Measurements from ENCODE around the gene ALKBH5. TPM values are rescaled to one million over a fixed set of nuclear protein-coding genes. Genes with fewer than 3 reads are reported as not detected.

ALKBH5 gene
- total RNA-seq, 1 experiment from 2014 or later, result 94.5 TPM

DNA sequence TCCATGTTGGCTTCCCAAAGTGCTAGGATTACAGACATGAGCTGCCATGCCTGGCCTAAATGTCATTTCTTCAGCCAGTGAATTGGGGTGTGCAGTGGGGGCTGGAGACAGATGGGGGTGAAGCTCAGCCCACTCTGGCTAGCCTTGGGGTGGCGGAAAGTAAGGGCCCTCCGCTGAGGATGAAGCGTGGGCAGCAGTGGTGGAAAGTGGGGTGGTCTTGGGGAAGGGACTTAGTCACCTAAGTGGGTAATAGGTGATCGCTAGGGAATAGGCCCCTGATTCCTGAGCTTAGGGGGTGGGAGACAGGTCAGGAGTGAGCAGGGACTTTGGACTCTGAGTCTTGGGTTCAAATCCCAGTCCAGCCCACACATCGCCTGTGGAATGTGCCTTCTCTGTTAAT is 44.0 kb downstream of the ALKBH5 start:
- no peak for TF ChIP-seq SIN3A (IDR thresholded peaks at IDR 0.05; ENCODE audit: borderline replicate concordance, insufficient read depth, low read depth, low read length)
- TF ChIP-seq, protein P1, sequence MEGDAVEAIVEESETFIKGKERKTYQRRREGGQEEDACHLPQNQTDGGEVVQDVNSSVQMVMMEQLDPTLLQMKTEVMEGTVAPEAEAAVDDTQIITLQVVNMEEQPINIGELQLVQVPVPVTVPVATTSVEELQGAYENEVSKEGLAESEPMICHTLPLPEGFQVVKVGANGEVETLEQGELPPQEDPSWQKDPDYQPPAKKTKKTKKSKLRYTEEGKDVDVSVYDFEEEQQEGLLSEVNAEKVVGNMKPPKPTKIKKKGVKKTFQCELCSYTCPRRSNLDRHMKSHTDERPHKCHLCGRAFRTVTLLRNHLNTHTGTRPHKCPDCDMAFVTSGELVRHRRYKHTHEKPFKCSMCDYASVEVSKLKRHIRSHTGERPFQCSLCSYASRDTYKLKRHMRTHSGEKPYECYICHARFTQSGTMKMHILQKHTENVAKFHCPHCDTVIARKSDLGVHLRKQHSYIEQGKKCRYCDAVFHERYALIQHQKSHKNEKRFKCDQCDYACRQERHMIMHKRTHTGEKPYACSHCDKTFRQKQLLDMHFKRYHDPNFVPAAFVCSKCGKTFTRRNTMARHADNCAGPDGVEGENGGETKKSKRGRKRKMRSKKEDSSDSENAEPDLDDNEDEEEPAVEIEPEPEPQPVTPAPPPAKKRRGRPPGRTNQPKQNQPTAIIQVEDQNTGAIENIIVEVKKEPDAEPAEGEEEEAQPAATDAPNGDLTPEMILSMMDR (IDR thresholded peaks at IDR 0.05), result no peak
- no peak for TF ChIP-seq POLR2AphosphoS5 (IDR thresholded peaks at IDR 0.05; ENCODE audit: low read depth, low read length)
- TF ChIP-seq, protein P2, sequence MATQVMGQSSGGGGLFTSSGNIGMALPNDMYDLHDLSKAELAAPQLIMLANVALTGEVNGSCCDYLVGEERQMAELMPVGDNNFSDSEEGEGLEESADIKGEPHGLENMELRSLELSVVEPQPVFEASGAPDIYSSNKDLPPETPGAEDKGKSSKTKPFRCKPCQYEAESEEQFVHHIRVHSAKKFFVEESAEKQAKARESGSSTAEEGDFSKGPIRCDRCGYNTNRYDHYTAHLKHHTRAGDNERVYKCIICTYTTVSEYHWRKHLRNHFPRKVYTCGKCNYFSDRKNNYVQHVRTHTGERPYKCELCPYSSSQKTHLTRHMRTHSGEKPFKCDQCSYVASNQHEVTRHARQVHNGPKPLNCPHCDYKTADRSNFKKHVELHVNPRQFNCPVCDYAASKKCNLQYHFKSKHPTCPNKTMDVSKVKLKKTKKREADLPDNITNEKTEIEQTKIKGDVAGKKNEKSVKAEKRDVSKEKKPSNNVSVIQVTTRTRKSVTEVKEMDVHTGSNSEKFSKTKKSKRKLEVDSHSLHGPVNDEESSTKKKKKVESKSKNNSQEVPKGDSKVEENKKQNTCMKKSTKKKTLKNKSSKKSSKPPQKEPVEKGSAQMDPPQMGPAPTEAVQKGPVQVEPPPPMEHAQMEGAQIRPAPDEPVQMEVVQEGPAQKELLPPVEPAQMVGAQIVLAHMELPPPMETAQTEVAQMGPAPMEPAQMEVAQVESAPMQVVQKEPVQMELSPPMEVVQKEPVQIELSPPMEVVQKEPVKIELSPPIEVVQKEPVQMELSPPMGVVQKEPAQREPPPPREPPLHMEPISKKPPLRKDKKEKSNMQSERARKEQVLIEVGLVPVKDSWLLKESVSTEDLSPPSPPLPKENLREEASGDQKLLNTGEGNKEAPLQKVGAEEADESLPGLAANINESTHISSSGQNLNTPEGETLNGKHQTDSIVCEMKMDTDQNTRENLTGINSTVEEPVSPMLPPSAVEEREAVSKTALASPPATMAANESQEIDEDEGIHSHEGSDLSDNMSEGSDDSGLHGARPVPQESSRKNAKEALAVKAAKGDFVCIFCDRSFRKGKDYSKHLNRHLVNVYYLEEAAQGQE (IDR thresholded peaks at IDR 0.05; ENCODE audit: insufficient read depth in 1 of 2, low read depth in 2 of 2, low read length in 1 of 2), result no peak
- TF ChIP-seq TCF7L2 (IDR thresholded peaks at IDR 0.05; ENCODE audit: low read depth, low read length), result no peak
- H3K9me3 ChIP-seq (ENCODE audit: control insufficient read depth, insufficient read depth, low read depth, low read length), result no peaks in the 10 kb centered on the region
- ChIA-PET CTCF (no interaction called here), POLR2A (no interaction called here)
- H3K4me1 ChIP-seq (ENCODE audit: control insufficient read depth, insufficient read depth, low read length), result peaks cover 2% of the 10 kb centered on the region; the same call in 1 of the 2 replicates
- H3K27me3 ChIP-seq (ENCODE audit: control insufficient read depth, insufficient read depth, low read length), result no peaks in the 10 kb centered on the region
- H3K27ac ChIP-seq (ENCODE audit: low read length), result no peak overlapping the region
- no peak for ATAC-seq
- in situ Hi-C loops (cut with HindIII; ENCODE audit: low pct_unique_long_range_greater_than_20kb, low sequenced_read_pairs) (no loop called here), intact Hi-C loops (cut with micrococcal nuclease; ENCODE audit: unreplicated experiment) (no loop called here)
- H3K36me3 ChIP-seq (ENCODE audit: control insufficient read depth, insufficient read depth, low read length), result no peaks in the 10 kb centered on the region
- no peak for DNase-seq (ENCODE audit: low read depth, low spot score)
- no peak overlapping the region for H3K4me3 ChIP-seq (ENCODE audit: low read depth in 2 of 2, low read length in 2 of 2)
- BruUV-seq (replicated peaks), result no TSS peak

DNA sequence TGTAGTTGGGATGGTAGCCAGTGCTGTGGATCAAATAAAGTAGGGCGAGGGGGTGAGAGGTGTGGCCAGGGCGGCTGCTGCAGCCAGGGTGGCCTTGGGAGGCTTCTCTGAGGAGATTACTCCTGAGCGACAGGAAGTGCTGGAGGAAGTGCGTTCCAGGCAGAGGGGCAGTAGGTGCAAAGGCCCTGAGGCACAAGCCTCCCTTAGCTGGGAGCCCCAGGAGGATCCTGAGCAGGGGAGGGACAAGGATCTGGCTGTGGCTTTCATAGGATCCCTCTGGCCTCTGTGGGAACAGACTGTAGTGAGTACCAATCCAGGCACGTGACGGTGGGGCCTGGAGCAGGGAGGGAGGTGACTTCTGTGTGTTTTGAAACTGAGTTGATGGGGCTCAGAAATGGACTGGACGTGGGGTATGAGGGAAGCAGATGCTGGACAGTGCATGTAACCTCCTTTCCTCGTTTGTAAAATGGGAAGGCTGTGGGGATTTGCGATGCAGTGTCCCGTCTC is 44.6 kb downstream of the ALKBH5 start:
- TF ChIP-seq TCF7L2 (IDR thresholded peaks at IDR 0.05; ENCODE audit: low read depth, low read length) (no peak), SIN3A (IDR thresholded peaks at IDR 0.05; ENCODE audit: borderline replicate concordance, insufficient read depth, low read depth, low read length) (no peak), POLR2AphosphoS5 (IDR thresholded peaks at IDR 0.05; ENCODE audit: low read depth, low read length) (no peak)
- TF ChIP-seq, protein P1 (IDR thresholded peaks at IDR 0.05), result no peak
- TF ChIP-seq, protein P2 (IDR thresholded peaks at IDR 0.05; ENCODE audit: insufficient read depth in 1 of 2, low read depth in 2 of 2, low read length in 1 of 2), result no peak
- Histone ChIP-seq H3K27me3 (ENCODE audit: control insufficient read depth, insufficient read depth, low read length) (no peaks in the 10 kb centered on the region), H3K27ac (ENCODE audit: low read length) (no peak overlapping the region), H3K4me1 (ENCODE audit: control insufficient read depth, insufficient read depth, low read length) (peaks cover 2% of the 10 kb centered on the region; the same call in 1 of the 2 replicates), H3K36me3 (ENCODE audit: control insufficient read depth, insufficient read depth, low read length) (no peaks in the 10 kb centered on the region), H3K9me3 (ENCODE audit: control insufficient read depth, insufficient read depth, low read depth, low read length) (no peaks in the 10 kb centered on the region), H3K4me3 (ENCODE audit: low read depth in 2 of 2, low read length in 2 of 2) (no peak overlapping the region)
- no peak for DNase-seq (ENCODE audit: low read depth, low spot score)
- POLR2A ChIA-PET, result no interaction called here
- TSS peak; percentile 74 for BruUV-seq (replicated peaks)
- in situ Hi-C loops (cut with HindIII; ENCODE audit: low pct_unique_long_range_greater_than_20kb, low sequenced_read_pairs), result no loop called here
- CTCF ChIA-PET, result no interaction called here
- ATAC-seq, result no peak
- intact Hi-C loops (cut with micrococcal nuclease; ENCODE audit: unreplicated experiment), result no loop called here
